ENCODE measurements around the gene LMX1B. TPM values are rescaled to one million over a fixed set of nuclear protein-coding genes. Genes with fewer than 3 reads are reported as not detected.

The LMX1B gene
- total RNA-seq, 2 donors from 2014 or later, result not detected

GRCh38 chr9:126636983-126637798 lies 23.5 kb downstream of the LMX1B start:
- ATAC-seq (replicated peaks in 1 of 2), result peak; percentile 27 to 48
- peaks cover 59% of the 10 kb centered on the region for H3K27me3 Mint-ChIP-seq (ENCODE audit: low read depth)
- H3K27ac Mint-ChIP-seq, result no peak overlapping the region
- no peak for DNase-seq
- H3K4me1 Mint-ChIP-seq (ENCODE audit: low read depth), result no peaks in the 10 kb centered on the region
- no peaks in the 10 kb centered on the region for H3K9me3 Mint-ChIP-seq
- H3K36me3 Mint-ChIP-seq (ENCODE audit: insufficient read depth in 2 of 2), result no peaks in the 10 kb centered on the region
- no peak overlapping the region for H3K4me3 Mint-ChIP-seq

- ATAC-seq (replicated peaks in 1 of 2), result no peak
- no peak overlapping the region for H3K4me3 Mint-ChIP-seq
These were observed 24.9 kb downstream of the LMX1B start for GRCh38 chr9:126638571-126639132.

DNA sequence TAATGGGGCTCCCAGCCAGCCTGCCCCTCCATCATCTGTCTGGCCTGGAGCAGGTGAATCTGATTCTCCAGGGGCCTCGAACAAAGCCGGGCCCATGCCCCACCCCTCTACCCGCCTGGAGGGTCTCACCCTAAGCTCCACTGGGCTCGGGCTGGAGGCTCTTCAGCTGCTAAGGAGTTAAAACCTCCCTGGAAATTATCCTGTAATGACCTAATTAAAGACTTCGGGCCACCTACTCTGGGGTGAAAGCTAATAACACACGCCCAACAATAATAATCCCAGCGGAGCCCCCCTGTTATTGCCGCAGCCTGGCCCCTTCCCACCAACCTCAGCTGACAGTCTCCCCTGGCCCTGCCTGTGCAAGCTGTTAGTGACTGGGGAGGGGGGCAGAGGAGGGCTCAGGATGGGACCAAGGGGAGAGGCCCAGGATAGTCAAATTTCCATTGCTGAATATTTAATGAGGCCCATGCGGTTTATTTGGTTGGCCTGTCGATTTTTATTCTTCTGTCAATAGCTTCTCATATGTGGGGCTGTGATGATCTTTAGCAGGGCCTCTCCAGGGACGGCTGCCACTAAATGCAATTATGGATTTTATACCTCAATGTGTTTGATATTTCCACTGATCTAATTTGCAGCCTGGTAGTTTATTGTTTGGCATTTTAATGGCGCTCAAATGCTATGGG lies 25.7 kb downstream of the LMX1B start:
- H3K4me3 Mint-ChIP-seq, result no peak overlapping the region
- no peaks in the 10 kb centered on the region for H3K9me3 Mint-ChIP-seq
- peaks cover 60% of the 10 kb centered on the region for H3K27me3 Mint-ChIP-seq (ENCODE audit: low read depth)
- H3K27ac Mint-ChIP-seq, result no peak overlapping the region
- H3K36me3 Mint-ChIP-seq (ENCODE audit: insufficient read depth in 2 of 2), result no peaks in the 10 kb centered on the region
- DNase-seq, result no peak
- H3K4me1 Mint-ChIP-seq (ENCODE audit: low read depth), result no peaks in the 10 kb centered on the region
- ATAC-seq (replicated peaks in 1 of 2), result no peak

More at GRCh38 chr9:126638571-126639132, 24.9 kb downstream of the LMX1B start:
- peaks cover 62% of the 10 kb centered on the region for H3K27me3 Mint-ChIP-seq (ENCODE audit: low read depth)
- DNase-seq, result no peak
- no peaks in the 10 kb centered on the region for H3K9me3 Mint-ChIP-seq
- no peaks in the 10 kb centered on the region for H3K36me3 Mint-ChIP-seq (ENCODE audit: insufficient read depth in 2 of 2)
- no peaks in the 10 kb centered on the region for H3K4me1 Mint-ChIP-seq (ENCODE audit: low read depth)
- H3K27ac Mint-ChIP-seq, result no peak overlapping the region

DNA sequence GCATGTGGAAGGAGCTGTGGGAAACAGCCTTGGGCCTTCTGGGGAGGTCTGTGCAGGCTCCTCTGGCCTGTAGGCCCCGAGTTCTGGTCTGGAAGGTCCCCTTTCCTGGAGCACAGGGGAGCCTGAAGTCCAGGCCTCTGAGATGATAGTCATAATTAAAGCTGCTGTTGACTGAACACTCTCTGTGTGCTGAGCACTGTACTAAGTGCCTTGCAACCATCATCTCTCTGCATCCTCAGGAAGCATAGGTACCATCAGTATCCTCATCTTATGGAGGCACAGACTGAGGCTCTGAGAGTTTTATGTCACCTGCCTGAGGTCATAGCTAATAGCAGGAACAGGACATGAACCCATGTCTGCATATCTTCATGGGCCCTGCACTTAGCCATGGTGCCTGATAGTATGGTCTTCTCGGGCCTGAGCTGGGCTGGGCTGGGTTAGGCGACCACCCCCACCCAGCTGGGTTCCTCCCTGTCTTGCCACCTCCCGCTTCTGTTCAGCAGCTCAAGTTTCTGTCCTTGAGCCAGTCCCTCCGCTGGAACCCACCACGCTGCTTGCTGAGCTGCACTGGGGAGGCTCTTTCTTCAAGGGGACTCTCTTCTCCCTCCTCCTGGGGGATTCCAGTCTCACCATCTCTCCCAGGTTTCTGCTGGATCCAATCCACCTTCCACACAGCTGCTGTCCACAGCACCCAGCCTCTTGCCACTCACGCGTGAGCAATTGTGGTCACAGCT lies 27.6 kb downstream of the LMX1B start:
- Mint-ChIP-seq H3K27me3 (ENCODE audit: low read depth) (peaks cover 71% of the 10 kb centered on the region), H3K36me3 (ENCODE audit: insufficient read depth in 2 of 2) (no peaks in the 10 kb centered on the region), H3K27ac (no peak overlapping the region), H3K4me3 (no peak overlapping the region), H3K9me3 (no peaks in the 10 kb centered on the region), H3K4me1 (ENCODE audit: low read depth) (no peaks in the 10 kb centered on the region)
- DNase-seq (no peak), ATAC-seq (replicated peaks in 1 of 2) (no peak)

DNA sequence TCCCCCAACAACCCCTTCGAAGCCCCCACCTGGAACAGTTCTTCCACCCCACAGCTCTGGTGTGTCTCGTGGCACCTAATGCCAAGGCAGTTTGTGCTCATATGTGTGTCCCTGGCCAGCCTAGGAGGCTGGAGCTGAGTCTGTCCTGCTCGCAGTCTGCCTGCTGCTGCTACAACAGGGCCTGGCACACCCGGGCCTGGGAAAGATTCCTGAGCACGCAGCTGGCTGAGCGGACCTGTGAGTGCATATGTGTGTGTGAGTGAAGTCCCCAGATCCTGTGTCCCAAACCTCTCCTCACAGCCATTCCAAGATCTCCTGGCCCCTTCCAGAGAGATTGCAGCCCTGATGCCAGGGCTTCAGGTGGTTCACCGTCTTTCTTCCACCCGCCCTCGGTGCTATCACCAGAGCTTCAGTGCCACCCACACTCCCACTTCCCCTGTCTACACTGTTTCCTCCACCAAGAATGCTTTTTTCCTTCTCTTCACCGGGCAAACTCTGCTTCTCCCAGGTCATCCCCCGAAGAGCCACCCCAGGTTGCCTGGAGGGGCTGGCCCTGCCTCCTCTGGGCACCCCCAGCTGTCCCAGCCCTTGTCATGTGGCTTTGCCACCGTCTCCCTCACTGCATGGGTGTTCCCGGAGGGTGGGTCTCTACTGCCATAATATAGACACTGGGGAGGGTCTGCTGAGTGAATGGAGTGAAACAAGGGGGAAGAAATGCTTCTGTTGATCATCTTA lies 28.4 kb downstream of the LMX1B start:
- no peak for ATAC-seq (replicated peaks in 1 of 2)
- Mint-ChIP-seq H3K27ac (no peak overlapping the region), H3K4me1 (ENCODE audit: low read depth) (no peaks in the 10 kb centered on the region), H3K27me3 (ENCODE audit: low read depth) (peaks cover 71% of the 10 kb centered on the region), H3K9me3 (no peaks in the 10 kb centered on the region), H3K4me3 (no peak overlapping the region), H3K36me3 (ENCODE audit: insufficient read depth in 2 of 2) (no peaks in the 10 kb centered on the region)
- DNase-seq, result no peak

- no peak overlapping the region for H3K4me3 Mint-ChIP-seq
- no peaks in the 10 kb centered on the region for H3K4me1 Mint-ChIP-seq (ENCODE audit: low read depth)
These were observed 29.1 kb downstream of the LMX1B start for GRCh38 chr9:126642839-126643238.

DNA sequence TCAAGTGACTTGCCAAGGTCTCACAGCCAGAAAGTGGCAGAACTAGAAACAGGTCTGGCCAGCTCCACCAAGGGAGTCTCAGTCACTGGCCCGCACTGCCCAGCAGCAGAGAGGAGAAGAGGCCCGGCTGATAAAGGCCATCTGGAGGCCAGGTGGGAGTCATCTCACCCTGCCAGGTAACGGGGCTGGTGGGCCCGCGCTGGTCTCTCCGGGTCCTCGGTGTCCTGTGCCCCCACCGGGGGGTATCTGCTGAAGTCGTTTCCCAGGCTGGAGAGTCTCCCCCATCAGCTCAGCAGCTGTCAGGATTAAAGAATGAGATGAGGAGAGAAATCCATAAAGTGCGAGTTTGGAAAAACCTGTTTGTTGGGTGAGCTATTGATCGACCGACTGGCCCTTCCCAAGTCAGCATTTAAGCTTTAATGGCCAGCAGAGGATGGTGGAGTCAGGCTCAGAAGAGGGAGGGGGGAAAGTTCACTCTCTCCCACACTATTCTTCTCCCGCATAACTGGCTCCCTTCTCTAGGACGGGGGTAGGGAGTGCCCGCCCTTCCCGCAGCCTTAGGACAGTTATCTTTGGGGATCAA lies 30.3 kb downstream of the LMX1B start:
- H3K27ac Mint-ChIP-seq, result no peak overlapping the region
- H3K9me3 Mint-ChIP-seq, result no peaks in the 10 kb centered on the region

More at GRCh38 chr9:126642839-126643238, 29.1 kb downstream of the LMX1B start:
- ATAC-seq (replicated peaks in 1 of 2), result no peak
- H3K9me3 Mint-ChIP-seq, result no peaks in the 10 kb centered on the region
- DNase-seq, result no peak
- no peak overlapping the region for H3K27ac Mint-ChIP-seq
- H3K27me3 Mint-ChIP-seq (ENCODE audit: low read depth), result peaks cover 73% of the 10 kb centered on the region
- no peaks in the 10 kb centered on the region for H3K36me3 Mint-ChIP-seq (ENCODE audit: insufficient read depth in 2 of 2)

DNA sequence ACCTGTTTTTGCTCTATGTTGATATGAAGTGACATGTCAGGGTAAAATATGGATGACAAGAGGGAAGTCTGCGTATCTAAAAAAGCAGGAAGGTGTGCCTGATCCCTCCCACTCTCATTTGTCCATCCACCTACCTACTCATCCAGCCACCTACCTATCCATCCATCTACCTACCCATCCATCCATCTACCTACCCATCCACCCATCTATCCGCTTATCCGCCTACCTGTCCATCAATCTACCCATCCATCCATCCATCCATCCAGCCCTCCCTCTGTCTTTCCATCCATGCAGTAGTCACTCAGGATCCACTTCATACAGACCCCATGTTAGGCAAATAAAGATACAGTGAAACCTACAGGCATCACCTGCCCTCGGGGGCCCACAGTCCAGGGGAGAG lies 32.4 kb downstream of the LMX1B start:
- no peak overlapping the region for H3K4me3 Mint-ChIP-seq
- H3K9me3 Mint-ChIP-seq, result no peaks in the 10 kb centered on the region
- no peaks in the 10 kb centered on the region for H3K4me1 Mint-ChIP-seq (ENCODE audit: low read depth)
- DNase-seq (no peak), ATAC-seq (replicated peaks in 1 of 2) (no peak)
- no peaks in the 10 kb centered on the region for H3K36me3 Mint-ChIP-seq (ENCODE audit: insufficient read depth in 2 of 2)
- no peak overlapping the region for H3K27ac Mint-ChIP-seq
- H3K27me3 Mint-ChIP-seq (ENCODE audit: low read depth), result peaks cover 91% of the 10 kb centered on the region

More for the DNA sequence above, 30.3 kb downstream of the LMX1B start:
- DNase-seq, result no peak
- H3K27me3 Mint-ChIP-seq (ENCODE audit: low read depth), result peaks cover 80% of the 10 kb centered on the region
- H3K4me3 Mint-ChIP-seq, result no peak overlapping the region
- H3K4me1 Mint-ChIP-seq (ENCODE audit: low read depth), result no peaks in the 10 kb centered on the region
- no peaks in the 10 kb centered on the region for H3K36me3 Mint-ChIP-seq (ENCODE audit: insufficient read depth in 2 of 2)
- no peak for ATAC-seq (replicated peaks in 1 of 2)

GRCh38 chr9:126647585-126648411 lies 34.1 kb downstream of the LMX1B start:
- Mint-ChIP-seq H3K36me3 (ENCODE audit: insufficient read depth in 2 of 2) (no peaks in the 10 kb centered on the region), H3K4me3 (no peak overlapping the region), H3K27ac (no peak overlapping the region), H3K4me1 (ENCODE audit: low read depth) (no peaks in the 10 kb centered on the region), H3K27me3 (ENCODE audit: low read depth) (peaks cover 86% of the 10 kb centered on the region), H3K9me3 (no peaks in the 10 kb centered on the region)
- DNase-seq (no peak), ATAC-seq (replicated peaks in 1 of 2) (no peak)

GRCh38 chr9:126649477-126649876 lies 35.7 kb downstream of the LMX1B start:
- Mint-ChIP-seq H3K4me3 (no peak overlapping the region), H3K4me1 (ENCODE audit: low read depth) (no peaks in the 10 kb centered on the region), H3K27me3 (ENCODE audit: low read depth) (peaks cover 89% of the 10 kb centered on the region), H3K36me3 (ENCODE audit: insufficient read depth in 2 of 2) (no peaks in the 10 kb centered on the region), H3K27ac (no peak overlapping the region), H3K9me3 (no peaks in the 10 kb centered on the region)
- no peak for DNase-seq
- no peak for ATAC-seq (replicated peaks in 1 of 2)

DNA sequence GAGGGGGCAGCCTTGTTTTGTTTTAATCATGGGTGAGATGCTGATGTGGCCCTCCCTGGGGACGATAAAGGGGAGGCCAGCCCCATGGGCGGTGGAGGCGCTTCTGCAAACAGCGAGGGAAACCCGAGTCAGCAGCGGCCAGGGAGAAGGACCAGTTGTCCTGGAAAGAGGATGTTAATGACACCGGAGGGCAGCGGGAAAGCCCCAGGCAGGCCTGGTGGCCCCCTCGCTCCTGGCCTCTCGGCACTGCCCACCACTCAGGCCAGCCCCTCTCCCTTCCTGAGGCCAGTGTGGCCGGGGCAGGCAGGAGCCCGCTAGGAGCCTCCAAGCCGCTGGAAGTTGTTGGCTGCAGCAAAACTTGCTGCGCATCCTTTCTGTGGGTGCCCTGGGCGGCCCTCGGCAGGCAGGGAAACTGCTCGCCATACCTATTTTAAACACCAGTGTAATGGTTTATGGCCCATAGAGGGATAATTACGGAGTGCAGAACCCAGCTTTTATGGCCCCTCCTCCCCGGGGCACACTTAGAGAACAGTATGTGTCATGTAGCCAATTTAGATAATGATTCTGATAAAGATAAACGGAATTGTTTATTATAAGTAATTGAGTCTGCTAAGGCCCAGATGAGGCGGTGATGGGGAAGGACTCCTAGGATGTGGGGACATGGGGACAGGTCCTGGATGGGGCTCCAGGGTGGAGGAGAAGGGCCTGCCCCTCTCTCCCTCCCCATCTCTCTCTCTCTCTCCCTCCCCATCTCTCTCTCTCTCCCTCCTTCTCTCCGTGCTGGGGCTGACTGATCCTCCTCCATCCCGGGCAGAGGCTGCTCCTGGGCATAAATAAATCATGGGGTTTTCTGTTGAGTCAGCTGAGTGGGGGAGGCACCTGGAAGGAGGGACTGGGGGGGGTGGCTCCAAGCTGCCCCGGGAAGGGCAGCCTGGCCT lies 36.9 kb downstream of the LMX1B start:
- Mint-ChIP-seq H3K27ac (no peak overlapping the region), H3K9me3 (no peaks in the 10 kb centered on the region), H3K36me3 (ENCODE audit: insufficient read depth in 2 of 2) (no peaks in the 10 kb centered on the region), H3K27me3 (ENCODE audit: low read depth) (peaks cover 86% of the 10 kb centered on the region), H3K4me3 (no peak overlapping the region), H3K4me1 (ENCODE audit: low read depth) (no peaks in the 10 kb centered on the region)
- ATAC-seq (replicated peaks in 1 of 2) (no peak), DNase-seq (no peak)

Data from activated T-cell treated with anti-CD3 and anti-CD28 coated beads, Interleukin-2, amount 50 U/mL, for 72 hours (primary cell).